GM06990 (cell line): ENCODE measurements around the gene VWA5A.

Experiments
- DNase-seq: peaks from one replicate; pipeline ENCODE4 v3.0.0-alpha.2; 2011; ENCODE audit not compliant: insufficient read length; ENCODE audit errors: extremely low read depth
- H3K27me3 ChIP-seq: replicated peaks from 2 replicates; pipeline ENCODE4 v1.6.0; 2011; ENCODE audit warnings: low read length; ENCODE audit not compliant: control insufficient read depth, insufficient read depth
- H3K36me3 ChIP-seq: 2 replicates; pipeline ENCODE4 v1.5.1; 2011; ENCODE audit warnings: low read length; ENCODE audit not compliant: control insufficient read depth, insufficient read depth
- H3K4me3 ChIP-seq: replicated peaks from 2 replicates; pipeline ENCODE4 v1.5.1; 2011; ENCODE audit warnings: low read depth, mild to moderate bottlenecking, control low read depth, low read length
- CTCF ChIP-seq: IDR thresholded peaks from 2 replicates; pipeline ENCODE4 v1.5.1; 2011; ENCODE audit warnings: low read length, control low read depth, mild to moderate bottlenecking, inconsistent platforms; ENCODE audit not compliant: insufficient read depth, poor library complexity, severe bottlenecking

VWA5A gene

GRCh38 chr11:124078591-124078990, 36.7 kb upstream of the VWA5A start:
- Histone ChIP-seq H3K27me3 (no peaks in the 10 kb centered on the region; the same call in 1 of the 2 replicates), H3K36me3 (no peaks in the 10 kb centered on the region), H3K4me3 (no peak overlapping the region)
- DNase-seq: no peak
- TF ChIP-seq CTCF: no peak

- no peak for TF ChIP-seq CTCF
- no peak for DNase-seq
- Histone ChIP-seq H3K4me3 (no peak overlapping the region), H3K27me3 (no peaks in the 10 kb centered on the region; the same call in 1 of the 2 replicates), H3K36me3 (no peaks in the 10 kb centered on the region)
Measured at GRCh38 chr11:124079631-124080326, 35.5 kb upstream of the VWA5A start.

GRCh38 chr11:124080327-124081001, 34.8 kb upstream of the VWA5A start:
- TF ChIP-seq CTCF: no peak
- H3K27me3 ChIP-seq: no peaks in the 10 kb centered on the region; the same call in 1 of the 2 replicates
- no peak for DNase-seq
- H3K36me3 ChIP-seq: no peaks in the 10 kb centered on the region
- H3K4me3 ChIP-seq: no peak overlapping the region

- H3K36me3 ChIP-seq: no peaks in the 10 kb centered on the region
- H3K27me3 ChIP-seq: no peaks in the 10 kb centered on the region; the same call in 1 of the 2 replicates
- no peak for DNase-seq
- no peak overlapping the region for H3K4me3 ChIP-seq
- no peak for TF ChIP-seq CTCF
Measured at GRCh38 chr11:124081483-124081882, 33.8 kb upstream of the VWA5A start.

GRCh38 chr11:124082371-124082770, 32.9 kb upstream of the VWA5A start:
- no peak for DNase-seq
- no peaks in the 10 kb centered on the region for H3K36me3 ChIP-seq
- H3K27me3 ChIP-seq: no peaks in the 10 kb centered on the region; the same call in 1 of the 2 replicates
- H3K4me3 ChIP-seq: no peak overlapping the region
- no peak for TF ChIP-seq CTCF
